Measurements from ENCODE around the gene NR2F1-AS1.

DNA sequence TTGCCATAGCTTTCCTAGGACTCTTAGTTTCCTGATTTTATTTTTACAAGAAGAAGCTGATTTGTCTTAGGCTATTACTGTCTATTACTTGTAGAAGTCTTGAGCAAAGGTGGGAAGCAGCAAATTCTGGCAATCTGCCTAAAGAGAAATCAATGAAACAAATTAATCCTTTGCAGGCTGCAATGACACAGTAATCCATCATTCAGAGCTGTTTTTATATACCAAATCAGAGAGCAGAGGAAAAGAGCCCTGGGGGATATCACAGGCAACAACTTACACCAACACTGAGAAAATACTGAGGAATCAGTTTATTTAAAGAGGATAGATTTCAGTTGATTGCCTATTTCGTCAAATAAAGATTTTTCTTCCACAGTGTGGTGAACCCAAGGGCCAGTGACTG is 13.6 kb downstream of the NR2F1-AS1 start:
- TF ChIP-seq TAF1 (IDR thresholded peaks at IDR 0.05; ENCODE audit: borderline replicate concordance, low read depth, low read length) (no peak), POLR2AphosphoS5 (IDR thresholded peaks at IDR 0.05; ENCODE audit: low read depth, low read length) (no peak)
